IPS DF 4.7 (cell line): ENCODE results near the gene MAGEB3.
"Not testable (repeated sequence)": the region's sequence is repeated elsewhere in the genome, so short reads cannot be mapped to it uniquely, and the experiment has no call there.

Experiments
- DNase-seq: peaks from one replicate; pipeline ENCODE4 v3.0.0-alpha.2; 2013; ENCODE audit warnings: low spot score; ENCODE audit errors: extremely low read depth

MAGEB3 gene

GRCh38 chrX:30230395-30230794, at the start of gene MAGEB3:
MAGEB3 (plus strand) TSS chrX:30230657; CDS start chrX:30235925, 5,268 bp downstream.
- DNase-seq, result no peak

GRCh38 chrX:30181353-30181752, 49.1 kb upstream of the MAGEB3 start:
- no peak for DNase-seq

- no peak for DNase-seq
Observed at GRCh38 chrX:30183554-30183953, 46.9 kb upstream of the MAGEB3 start.

- DNase-seq, result no peak
Observed at GRCh38 chrX:30190426-30190825, 40.0 kb upstream of the MAGEB3 start.

- not testable (repeated sequence) for DNase-seq
Observed at GRCh38 chrX:30193910-30194309, 36.5 kb upstream of the MAGEB3 start.

- DNase-seq, result no peak
Observed at GRCh38 chrX:30196322-30196721, 34.1 kb upstream of the MAGEB3 start.

GRCh38 chrX:30212172-30212571, 18.3 kb upstream of the MAGEB3 start:
- DNase-seq, result no peak

GRCh38 chrX:30215357-30215843, 15.1 kb upstream of the MAGEB3 start, which contains the start of gene MAGEB2:
MAGEB2 (plus strand) TSS chrX:30215563; CDS start chrX:30218581, 3,018 bp downstream.
- DNase-seq, result no peak

GRCh38 chrX:30217465-30217864, 13.0 kb upstream of the MAGEB3 start:
- no peak for DNase-seq

- no peak for DNase-seq
Observed at GRCh38 chrX:30219372-30219771, 11.1 kb upstream of the MAGEB3 start.

GRCh38 chrX:30220661-30221060, 9.8 kb upstream of the MAGEB3 start:
- DNase-seq, result no peak

GRCh38 chrX:30224536-30224935, 5.9 kb upstream of the MAGEB3 start:
- DNase-seq, result no peak

- DNase-seq, result no peak
Observed at GRCh38 chrX:30228526-30228925, 1.9 kb upstream of the MAGEB3 start.

GRCh38 chrX:30241724-30242415, 11.4 kb downstream of the MAGEB3 start, which contains the start of gene MAGEB4:
MAGEB4 (plus strand) TSS chrX:30242000; CDS start chrX:30242136, 136 bp downstream.
- DNase-seq, result no peak

- peak; percentile 22 for DNase-seq
Observed at GRCh38 chrX:30246769-30247489, 16.5 kb downstream of the MAGEB3 start, which contains the start of gene MAGEB1. MAGEB1 (plus strand) TSS chrX:30247146; CDS start chrX:30250494, 3,348 bp downstream.

GRCh38 chrX:30248854-30249253, 18.4 kb downstream of the MAGEB3 start:
- no peak for DNase-seq

- DNase-seq, result no peak
Observed at GRCh38 chrX:30253257-30253656, 22.8 kb downstream of the MAGEB3 start.

GRCh38 chrX:30259927-30260326, 29.5 kb downstream of the MAGEB3 start:
- no peak for DNase-seq

- DNase-seq, result no peak
Observed at GRCh38 chrX:30261012-30261411, 30.6 kb downstream of the MAGEB3 start.

- no peak for DNase-seq
Observed at GRCh38 chrX:30262763-30263162, 32.3 kb downstream of the MAGEB3 start.

GRCh38 chrX:30270639-30271038, 40.2 kb downstream of the MAGEB3 start:
- DNase-seq, result no peak

GRCh38 chrX:30275498-30275897, 45.0 kb downstream of the MAGEB3 start:
- DNase-seq, result no peak
